Hematopoietic multipotent progenitor cell treated with erythropoietin and hydrocortisone succinate and interleukin-3 and kit ligand, for 15 days (in vitro differentiated cells): ENCODE measurements around the gene ITGAX.

Experiments
- DNase-seq: peaks from one replicate; pipeline ENCODE4 v3.0.0-alpha.2; 2015; ENCODE audit warnings: low spot score

The ITGAX gene

DNA sequence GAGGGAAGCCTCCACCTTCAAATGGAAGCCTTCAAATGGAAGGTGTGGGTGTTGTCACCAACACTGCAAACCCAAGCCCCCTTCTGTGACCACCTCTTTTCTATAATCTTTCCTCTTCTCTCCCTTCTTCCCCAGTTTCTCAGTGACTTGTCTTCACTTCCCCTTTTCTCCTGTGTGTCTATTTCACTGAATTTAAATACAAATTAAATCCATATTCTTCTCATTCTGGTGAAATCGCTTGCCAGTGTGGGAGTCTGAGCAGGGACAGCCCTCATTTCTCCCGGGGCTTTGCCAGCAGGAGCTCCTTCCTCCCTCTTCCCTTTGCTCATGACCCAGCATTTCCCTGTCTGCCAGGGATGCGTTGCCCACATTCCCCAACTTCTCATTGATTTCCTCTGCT is 6.4 kb upstream of the ITGAX start:
- DNase-seq, result no peak

DNA sequence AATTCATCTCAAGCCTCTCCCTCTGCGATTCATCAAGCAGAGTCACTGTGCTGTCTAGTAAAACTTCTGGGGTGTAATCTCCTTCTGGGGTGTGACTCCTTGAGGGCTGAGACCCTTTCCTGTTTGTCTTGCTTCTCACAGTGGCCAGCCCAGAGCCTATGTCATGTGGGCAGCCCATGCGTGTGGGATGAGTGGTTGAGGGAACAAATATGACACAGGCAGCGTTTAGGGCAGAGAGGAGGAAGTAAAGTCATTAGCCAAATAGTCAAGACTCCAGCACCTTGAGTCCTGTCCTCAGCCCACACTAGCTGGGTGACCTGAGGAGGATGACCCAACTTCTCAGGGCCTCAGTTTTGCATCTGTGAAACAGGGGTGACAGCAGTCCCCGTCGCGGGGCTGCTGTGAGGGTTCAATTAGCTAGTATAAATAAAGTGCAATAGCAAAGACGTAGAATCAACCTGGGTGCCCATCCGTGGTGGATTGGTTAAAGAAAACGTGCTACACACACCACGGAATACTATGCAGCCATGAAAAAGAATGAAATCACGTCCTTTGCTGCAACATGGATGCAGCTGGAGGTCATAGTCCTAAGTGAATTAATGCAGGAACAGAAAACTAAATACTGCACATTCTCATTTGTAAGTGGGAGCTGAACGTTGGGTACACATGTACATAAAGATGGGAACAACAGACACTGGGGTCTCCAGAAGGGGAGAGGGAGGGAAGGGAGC is 4.5 kb upstream of the ITGAX start:
- no peak for DNase-seq

GRCh38 chr16:31351246-31351941 is 3.6 kb upstream of the ITGAX start:
- DNase-seq, result no peak

- no peak for DNase-seq
Measured at GRCh38 chr16:31351942-31352325, 3.0 kb upstream of the ITGAX start.

GRCh38 chr16:31352376-31353115 is 2.4 kb upstream of the ITGAX start:
- no peak for DNase-seq

DNA sequence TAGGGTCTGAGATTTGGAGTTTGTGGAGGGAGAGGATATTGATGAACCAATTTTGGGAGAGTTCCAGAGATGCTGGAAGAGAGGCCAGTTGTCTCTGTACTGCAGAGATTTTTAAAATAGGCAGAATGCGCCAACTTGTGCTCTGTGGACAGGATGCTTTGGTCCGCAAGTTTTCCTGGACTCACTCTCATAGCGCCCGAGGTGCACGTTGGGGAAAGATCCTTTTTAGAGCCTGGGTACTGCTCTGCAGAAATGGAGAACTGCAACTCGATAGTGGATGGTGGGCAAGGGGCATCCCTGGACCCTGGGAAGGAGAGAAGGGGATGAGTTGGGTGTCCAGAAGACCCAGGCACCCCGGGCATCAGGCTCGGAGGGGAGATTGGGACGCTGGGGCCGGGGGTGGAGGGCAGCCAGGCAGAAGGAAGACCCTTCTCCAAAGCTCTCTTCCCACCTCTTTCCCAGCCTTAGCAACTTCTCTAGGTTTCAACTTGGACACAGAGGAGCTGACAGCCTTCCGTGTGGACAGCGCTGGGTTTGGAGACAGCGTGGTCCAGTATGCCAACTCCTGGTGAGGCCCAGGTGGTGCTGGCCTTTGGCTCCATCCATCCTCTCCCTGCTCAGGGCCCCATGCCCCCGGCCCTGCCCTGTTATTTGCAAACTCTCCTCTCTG is 590 bp downstream of the ITGAX start:
- DNase-seq, result no peak

GRCh38 chr16:31356566-31357323 is 1.8 kb downstream of the ITGAX start:
- no peak for DNase-seq

DNA sequence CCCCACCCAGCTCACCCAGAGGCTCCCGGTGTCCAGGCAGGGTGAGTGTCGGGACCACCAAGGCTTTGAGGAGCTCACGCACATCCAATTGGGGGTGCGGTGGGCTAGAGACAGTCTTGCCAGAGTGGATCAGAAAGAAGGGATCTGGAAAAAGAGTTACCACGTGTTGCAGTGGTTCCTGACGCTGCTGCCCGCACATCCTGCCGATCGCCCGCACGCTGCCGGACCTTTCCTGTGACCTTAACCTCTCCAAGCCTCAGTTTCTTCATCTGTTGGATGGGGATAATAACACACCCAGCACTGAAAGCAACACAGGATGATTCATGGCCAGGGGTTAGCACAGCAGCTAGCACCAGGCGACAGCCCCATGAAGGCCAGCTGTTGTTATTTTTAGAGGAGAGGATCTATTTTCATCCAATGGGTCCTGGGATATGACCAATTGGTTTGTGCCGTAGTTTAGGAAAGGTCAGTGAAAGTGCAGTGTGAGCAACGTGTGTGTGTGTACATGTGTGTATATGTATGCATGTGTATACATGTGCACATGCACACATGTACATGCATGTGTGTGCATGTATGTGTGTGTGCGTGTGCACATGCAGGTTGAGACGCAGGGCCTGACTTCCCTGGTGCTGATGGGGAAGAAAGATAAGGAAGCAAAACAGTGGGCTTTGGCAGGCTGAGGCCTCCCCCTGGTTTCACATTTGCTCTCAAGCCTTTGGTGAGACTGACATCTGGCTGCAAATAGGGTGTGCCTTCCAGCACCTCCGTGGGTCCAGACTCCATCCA is 2.5 kb downstream of the ITGAX start:
- no peak for DNase-seq

DNA sequence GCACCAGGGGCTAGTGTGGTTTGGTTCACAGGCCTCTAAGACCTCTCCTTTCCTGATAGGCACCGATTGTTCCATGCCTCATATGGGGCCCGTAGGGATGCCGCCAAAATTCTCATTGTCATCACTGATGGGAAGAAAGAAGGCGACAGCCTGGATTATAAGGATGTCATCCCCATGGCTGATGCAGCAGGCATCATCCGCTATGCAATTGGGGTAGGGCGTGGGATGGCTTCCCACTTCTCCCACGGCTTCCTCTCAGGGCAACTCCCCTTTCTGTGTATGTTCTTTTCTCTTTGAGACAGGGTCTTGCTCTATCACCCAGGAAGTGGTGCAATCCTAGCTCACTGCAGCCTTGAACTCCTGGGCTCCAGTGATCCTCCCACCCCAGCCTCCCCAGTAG is 5.3 kb downstream of the ITGAX start:
- no peak for DNase-seq

GRCh38 chr16:31361201-31362110 is 6.5 kb downstream of the ITGAX start:
- no peak for DNase-seq

DNA sequence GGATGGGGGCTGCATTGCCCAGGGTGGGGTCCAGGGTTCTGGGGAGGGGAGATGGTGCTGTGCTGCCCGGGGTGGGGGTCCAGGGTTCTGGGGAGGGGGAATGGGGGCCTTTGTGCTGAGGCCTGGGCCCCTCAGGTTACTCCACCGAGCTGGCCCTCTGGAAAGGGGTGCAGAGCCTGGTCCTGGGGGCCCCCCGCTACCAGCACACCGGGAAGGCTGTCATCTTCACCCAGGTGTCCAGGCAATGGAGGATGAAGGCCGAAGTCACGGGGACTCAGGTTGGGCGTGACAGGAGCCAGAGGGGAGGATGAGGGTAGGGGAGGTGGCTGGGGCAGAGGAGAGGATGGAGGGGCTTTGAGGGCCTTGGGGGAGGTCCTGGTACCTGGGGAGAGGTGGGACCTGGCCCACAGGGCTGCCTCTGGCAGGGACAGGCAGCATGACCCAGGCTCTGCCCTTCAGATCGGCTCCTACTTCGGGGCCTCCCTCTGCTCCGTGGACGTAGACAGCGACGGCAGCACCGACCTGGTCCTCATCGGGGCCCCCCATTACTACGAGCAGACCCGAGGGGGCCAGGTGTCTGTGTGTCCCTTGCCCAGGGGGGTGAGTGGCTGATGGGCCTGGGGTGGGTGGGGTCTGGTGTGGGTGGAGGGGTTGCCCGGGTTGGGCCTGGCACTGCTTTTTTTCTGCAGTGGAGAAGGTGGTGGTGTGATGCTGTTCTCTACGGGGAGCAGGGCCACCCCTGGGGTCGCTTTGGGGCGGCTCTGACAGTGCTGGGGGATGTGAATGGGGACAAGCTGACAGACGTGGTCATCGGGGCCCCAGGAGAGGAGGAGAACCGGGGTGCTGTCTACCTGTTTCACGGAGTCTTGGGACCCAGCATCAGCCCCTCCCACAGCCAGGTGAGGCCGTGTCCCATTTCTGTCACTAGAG is 7.8 kb downstream of the ITGAX start:
- DNase-seq, result no peak

GRCh38 chr16:31363721-31364120 is 8.7 kb downstream of the ITGAX start:
- no peak for DNase-seq

GRCh38 chr16:31364421-31364820 is 9.4 kb downstream of the ITGAX start:
- no peak for DNase-seq

DNA sequence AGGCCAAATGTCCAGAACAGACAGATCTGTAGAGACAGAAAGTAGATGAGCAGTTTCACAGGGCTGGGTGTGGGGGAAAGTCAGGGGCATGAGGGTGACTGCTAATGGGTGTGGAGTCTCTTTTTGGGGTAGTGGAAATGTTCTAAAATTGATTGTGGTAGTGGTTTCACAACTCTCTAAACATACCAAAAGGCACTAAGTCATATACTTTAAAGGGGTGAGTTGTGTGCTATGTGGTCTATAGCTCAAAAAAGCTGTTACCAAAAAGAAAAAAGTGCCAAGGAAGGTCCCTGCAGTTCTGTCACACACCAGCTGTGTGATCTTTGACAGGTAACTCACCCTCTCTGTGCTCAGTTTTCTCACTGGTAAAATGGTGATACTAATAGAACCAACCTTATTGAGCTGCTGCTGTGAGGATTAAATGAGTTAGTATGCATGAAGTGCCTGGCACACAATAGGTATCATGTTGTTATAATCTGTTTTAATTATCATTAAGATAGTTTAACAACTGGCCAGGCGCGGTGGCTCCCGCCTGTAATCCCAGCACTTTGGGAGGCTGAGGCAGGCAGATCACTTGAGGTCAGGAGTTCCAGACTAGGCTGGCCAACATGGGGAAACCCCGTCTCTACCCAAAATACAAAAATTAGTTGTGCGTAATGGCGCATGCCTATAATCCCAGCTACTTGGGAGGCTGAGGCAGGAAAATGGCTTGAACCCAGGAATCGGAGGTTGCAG is 10.3 kb downstream of the ITGAX start:
- no peak for DNase-seq

- no peak for DNase-seq
Measured at GRCh38 chr16:31367853-31368252, 12.9 kb downstream of the ITGAX start.

- no peak for DNase-seq
Measured at GRCh38 chr16:31371008-31371407, 16.0 kb downstream of the ITGAX start.

DNA sequence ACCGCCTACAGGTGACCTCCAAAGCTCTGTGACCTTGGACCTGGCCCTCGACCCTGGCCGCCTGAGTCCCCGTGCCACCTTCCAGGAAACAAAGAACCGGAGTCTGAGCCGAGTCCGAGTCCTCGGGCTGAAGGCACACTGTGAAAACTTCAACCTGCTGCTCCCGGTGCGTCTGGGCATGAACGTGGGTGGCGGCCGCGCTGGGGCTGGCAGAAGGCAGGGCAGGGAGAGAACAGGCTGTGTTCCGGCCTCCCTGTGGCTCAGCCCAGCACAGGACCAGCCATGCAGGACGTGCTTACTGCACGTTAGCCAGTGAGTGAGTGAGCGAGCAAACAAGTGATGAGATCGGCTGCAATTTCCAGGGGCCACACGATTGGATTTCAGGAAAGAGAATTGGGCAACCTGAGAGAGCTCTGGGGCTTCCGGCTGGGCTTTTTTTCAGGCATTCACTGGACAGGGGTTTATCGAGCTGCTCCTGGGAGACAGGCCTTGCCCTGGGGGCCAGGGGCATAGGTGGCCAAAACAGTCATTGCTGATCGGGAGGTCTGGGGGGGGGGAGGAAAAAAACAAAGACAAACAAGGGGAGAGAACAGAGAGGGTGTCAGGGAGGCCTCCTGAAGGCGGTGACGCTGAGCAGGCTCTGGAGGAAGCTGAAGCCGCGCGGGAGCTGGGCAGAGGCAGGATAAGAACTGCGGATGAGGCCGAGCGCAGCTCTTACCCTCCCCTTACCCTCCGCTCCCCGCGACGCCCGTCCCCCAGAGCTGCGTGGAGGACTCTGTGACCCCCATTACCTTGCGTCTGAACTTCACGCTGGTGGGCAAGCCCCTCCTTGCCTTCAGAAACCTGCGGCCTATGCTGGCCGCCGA is 16.9 kb downstream of the ITGAX start:
- no peak for DNase-seq
